Measurements from ENCODE around the gene BPIFB2.
"Not testable (repeated sequence)": the region's sequence is repeated elsewhere in the genome, so short reads cannot be mapped to it uniquely, and the experiment has no call there.

The BPIFB2 gene

DNA sequence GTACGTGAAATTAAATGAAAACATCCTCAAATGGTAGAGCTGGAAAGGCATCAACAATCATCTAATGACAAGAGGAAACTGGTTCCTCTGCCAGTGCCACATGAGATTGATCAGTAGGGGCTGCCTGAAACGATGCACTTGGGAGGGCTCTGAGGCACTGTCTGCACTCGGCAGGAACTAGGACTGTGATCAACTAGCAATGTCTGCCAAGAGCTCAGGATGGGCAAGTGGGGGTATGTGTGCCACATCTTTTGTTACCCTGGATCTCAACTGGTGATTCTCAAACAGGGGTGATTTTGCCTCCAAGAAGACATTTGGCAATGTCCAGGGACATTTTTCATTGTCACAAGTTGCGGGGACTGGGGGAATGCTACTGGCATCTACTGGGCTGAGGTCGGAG is 25.9 kb downstream of the BPIFB2 start:
- H3K9me3 Mint-ChIP-seq = no peaks in the 10 kb centered on the region
- no peaks in the 10 kb centered on the region for H3K4me1 Mint-ChIP-seq (ENCODE audit: low read depth)
- no peak overlapping the region for H3K4me3 Mint-ChIP-seq
- intact Hi-C loops (cut with micrococcal nuclease) = no loop called here
- no peak overlapping the region for H3K27ac Mint-ChIP-seq
- H3K27me3 Mint-ChIP-seq = peaks cover 2% of the 10 kb centered on the region
- no peaks in the 10 kb centered on the region for H3K36me3 Mint-ChIP-seq (ENCODE audit: low read depth)

DNA sequence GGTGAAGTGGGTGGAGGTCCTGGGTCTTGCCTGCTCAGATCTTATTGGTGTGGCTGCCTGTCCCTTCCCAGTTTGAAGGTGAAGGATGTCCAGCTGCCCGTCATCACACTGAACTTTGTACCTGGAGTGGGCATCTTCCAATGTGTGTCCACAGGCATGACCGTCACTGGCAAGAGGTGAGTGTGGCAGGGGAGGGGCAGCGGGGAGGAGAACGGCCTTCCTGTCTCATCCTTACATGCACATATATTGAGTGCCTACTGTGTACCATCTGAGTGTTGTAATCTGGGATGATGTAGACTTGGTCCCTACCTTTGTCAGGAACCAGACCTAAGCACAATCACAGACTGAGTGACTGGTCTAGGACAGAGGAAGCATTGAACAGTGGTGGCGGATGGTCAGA is 26.6 kb downstream of the BPIFB2 start:
- peaks cover 2% of the 10 kb centered on the region for H3K27me3 Mint-ChIP-seq
- no peaks in the 10 kb centered on the region for H3K4me1 Mint-ChIP-seq (ENCODE audit: low read depth)
- no peaks in the 10 kb centered on the region for H3K9me3 Mint-ChIP-seq
- H3K36me3 Mint-ChIP-seq (ENCODE audit: low read depth) = no peaks in the 10 kb centered on the region
- intact Hi-C loops (cut with micrococcal nuclease) = no loop called here
- no peak overlapping the region for H3K27ac Mint-ChIP-seq
- no peak overlapping the region for H3K4me3 Mint-ChIP-seq

DNA sequence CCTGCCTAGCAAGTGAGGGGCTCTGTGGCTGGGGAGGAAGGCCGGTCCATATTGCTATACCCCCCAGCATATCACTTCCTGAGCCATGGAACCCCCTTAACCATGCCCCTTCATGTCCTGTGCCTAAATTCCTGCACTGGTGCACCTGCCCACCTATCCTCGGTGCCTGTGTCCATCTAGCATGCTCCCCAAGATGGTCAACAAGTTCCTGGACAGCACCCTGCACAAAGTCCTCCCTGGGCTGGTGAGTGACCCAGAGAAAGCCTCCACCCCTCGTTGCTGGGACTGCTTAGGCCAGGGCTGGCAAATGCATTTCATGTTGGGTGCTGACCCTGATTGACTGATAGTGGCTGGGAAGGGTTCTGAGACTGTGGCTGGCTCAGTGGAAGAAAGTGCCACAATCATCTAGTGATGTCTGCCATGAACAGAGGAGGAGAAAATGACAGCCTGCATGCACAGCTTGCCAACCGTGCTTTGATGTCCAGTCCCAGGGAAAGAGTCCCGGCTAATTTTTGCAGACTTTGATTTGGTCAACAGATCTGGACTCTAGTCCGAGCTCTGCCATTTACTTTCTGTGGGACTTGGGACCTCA is 27.5 kb downstream of the BPIFB2 start:
- H3K36me3 Mint-ChIP-seq (ENCODE audit: low read depth) = no peaks in the 10 kb centered on the region
- H3K27me3 Mint-ChIP-seq = peaks cover 2% of the 10 kb centered on the region
- no peaks in the 10 kb centered on the region for H3K9me3 Mint-ChIP-seq
- H3K4me1 Mint-ChIP-seq (ENCODE audit: low read depth) = no peaks in the 10 kb centered on the region
- H3K4me3 Mint-ChIP-seq = no peak overlapping the region
- no peak overlapping the region for H3K27ac Mint-ChIP-seq
- intact Hi-C loops (cut with micrococcal nuclease) = no loop called here

DNA sequence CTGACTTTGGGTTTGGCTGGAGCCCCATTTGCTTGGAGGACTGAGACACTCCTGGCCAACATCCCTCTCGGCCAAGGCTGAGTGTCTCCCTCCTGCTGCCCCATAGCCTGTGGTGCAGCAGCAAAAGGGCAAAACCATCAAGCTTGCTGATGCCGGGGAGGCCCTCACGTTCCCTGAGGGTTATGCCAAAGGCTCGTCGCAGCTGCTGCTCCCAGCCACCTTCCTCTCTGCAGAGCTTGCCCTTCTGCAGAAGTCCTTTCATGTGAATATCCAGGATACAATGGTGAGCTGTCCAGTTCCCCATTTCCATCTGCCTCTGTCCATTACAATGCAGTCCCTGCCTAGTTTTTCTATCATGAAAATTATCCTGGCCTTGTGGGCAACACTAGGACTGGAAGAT is 30.0 kb downstream of the BPIFB2 start:
- Mint-ChIP-seq H3K4me1 (ENCODE audit: low read depth) (no peaks in the 10 kb centered on the region), H3K9me3 (no peaks in the 10 kb centered on the region), H3K4me3 (no peak overlapping the region), H3K27me3 (peaks cover 2% of the 10 kb centered on the region), H3K36me3 (ENCODE audit: low read depth) (no peaks in the 10 kb centered on the region), H3K27ac (no peak overlapping the region)
- intact Hi-C loops (cut with micrococcal nuclease) = no loop called here

DNA sequence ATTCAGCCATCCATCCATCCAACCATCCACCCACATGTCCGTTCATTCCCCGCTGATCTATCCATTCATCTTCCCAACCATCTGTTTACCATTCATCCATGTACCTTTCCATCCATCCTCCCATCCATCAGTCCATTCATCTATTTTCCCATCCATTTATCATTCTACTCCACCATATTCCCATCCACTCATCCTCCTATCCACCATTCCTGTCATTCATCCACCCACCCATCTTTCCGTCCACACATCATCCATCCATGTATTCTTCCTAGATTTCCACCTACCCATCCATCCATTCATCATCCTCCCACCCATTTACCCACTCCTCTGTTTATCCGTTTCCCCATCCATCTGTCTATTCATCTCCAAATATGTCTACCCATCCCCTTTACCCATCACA is 30.7 kb downstream of the BPIFB2 start:
- no peaks in the 10 kb centered on the region for H3K27me3 Mint-ChIP-seq
- H3K4me1 Mint-ChIP-seq (ENCODE audit: low read depth) = no peaks in the 10 kb centered on the region
- no peaks in the 10 kb centered on the region for H3K36me3 Mint-ChIP-seq (ENCODE audit: low read depth)
- no peaks in the 10 kb centered on the region for H3K9me3 Mint-ChIP-seq
- H3K4me3 Mint-ChIP-seq = no peak overlapping the region
- H3K27ac Mint-ChIP-seq = no peak overlapping the region
- intact Hi-C loops (cut with micrococcal nuclease) = no loop called here

DNA sequence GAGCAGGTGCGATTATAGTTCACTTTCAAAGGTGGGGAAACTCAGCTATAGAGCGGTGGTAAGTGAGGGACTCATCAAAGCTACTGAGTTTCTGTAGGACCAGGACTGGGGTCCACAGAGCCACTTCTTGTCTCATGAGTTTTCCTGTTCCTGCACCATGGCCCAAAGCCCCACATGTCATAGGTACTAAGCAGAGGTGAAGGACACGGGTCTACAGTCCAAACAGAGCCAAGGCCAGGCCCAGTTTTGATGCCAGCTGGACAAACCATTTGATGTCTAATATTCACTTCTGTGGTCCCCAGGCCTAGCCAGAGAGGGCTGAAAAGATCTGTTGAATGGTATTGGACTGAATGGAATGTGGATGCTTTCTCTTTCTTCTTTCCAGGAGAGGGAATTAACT is 34.9 kb downstream of the BPIFB2 start:
- H3K27me3 Mint-ChIP-seq = no peaks in the 10 kb centered on the region
- peaks cover 28% of the 10 kb centered on the region for H3K9me3 Mint-ChIP-seq
- H3K4me1 Mint-ChIP-seq (ENCODE audit: low read depth) = no peaks in the 10 kb centered on the region
- H3K4me3 Mint-ChIP-seq = no peak overlapping the region
- no peak overlapping the region for H3K27ac Mint-ChIP-seq
- no peaks in the 10 kb centered on the region for H3K36me3 Mint-ChIP-seq (ENCODE audit: low read depth)
- intact Hi-C loops (cut with micrococcal nuclease) = no loop called here

DNA sequence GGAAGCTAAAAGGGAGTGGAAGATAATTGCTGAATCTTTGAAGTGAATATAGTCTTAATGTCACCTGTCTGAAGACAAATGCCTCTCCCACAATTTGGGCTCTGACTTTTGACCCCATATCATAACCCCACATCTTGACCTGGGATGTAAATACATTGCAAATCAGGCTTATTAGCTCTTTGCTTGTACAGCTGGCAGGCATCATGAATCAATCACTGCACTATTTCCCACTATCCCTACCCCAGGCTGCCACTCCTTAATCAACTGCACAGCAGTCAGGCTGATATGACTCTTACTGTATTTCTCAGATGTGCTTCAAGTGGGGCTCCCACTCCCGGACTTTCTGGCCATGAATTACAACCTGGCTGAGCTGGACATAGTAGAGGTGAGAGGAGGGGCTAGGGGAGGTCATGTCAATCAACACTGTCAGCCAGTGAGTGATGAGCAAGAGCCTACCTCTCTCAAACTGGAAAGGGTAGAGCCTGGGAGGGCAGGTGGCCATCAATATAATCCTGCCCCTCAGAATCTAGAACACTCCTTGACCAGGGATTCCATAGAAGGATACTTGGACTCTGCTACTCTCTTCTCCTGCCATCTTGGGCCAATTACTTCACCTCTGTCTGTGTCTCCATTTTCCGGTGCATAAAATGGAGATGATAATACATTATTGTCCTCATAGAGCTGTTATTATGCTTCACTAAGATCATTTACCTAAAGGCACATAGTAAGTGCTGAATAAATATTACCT is 35.7 kb downstream of the BPIFB2 start:
- H3K27me3 Mint-ChIP-seq = no peaks in the 10 kb centered on the region
- H3K4me3 Mint-ChIP-seq = no peak overlapping the region
- no peak overlapping the region for H3K27ac Mint-ChIP-seq
- no peaks in the 10 kb centered on the region for H3K36me3 Mint-ChIP-seq (ENCODE audit: low read depth)
- H3K9me3 Mint-ChIP-seq = peaks cover 28% of the 10 kb centered on the region
- no peaks in the 10 kb centered on the region for H3K4me1 Mint-ChIP-seq (ENCODE audit: low read depth)
- intact Hi-C loops (cut with micrococcal nuclease) = no loop called here

DNA sequence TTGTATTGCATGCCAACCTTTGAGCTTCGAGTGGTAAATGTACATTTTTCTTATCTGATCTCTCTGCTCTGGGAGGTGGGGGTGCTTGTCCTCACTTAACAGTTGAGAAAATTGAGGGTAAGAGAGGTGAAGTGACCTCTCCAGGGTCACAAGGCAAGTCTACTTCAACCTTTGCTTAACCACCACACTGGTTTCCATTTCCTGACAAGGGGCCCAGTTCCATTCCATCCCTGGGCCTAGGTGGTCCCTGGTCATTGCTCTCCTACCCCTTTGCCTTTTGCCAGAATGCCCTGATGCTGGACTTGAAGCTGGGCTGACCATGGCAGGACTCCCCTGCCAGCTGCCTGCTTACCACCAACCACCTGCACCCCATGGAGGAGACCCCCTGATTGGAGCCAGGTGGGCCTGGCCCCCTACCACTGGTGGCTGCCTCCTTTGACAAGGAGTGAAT is 36.3 kb downstream of the BPIFB2 start:
- no peaks in the 10 kb centered on the region for H3K4me1 Mint-ChIP-seq (ENCODE audit: low read depth)
- intact Hi-C loops (cut with micrococcal nuclease) = no loop called here
- peaks cover 28% of the 10 kb centered on the region for H3K9me3 Mint-ChIP-seq
- H3K27ac Mint-ChIP-seq = no peak overlapping the region
- no peaks in the 10 kb centered on the region for H3K36me3 Mint-ChIP-seq (ENCODE audit: low read depth)
- no peaks in the 10 kb centered on the region for H3K27me3 Mint-ChIP-seq
- H3K4me3 Mint-ChIP-seq = no peak overlapping the region

DNA sequence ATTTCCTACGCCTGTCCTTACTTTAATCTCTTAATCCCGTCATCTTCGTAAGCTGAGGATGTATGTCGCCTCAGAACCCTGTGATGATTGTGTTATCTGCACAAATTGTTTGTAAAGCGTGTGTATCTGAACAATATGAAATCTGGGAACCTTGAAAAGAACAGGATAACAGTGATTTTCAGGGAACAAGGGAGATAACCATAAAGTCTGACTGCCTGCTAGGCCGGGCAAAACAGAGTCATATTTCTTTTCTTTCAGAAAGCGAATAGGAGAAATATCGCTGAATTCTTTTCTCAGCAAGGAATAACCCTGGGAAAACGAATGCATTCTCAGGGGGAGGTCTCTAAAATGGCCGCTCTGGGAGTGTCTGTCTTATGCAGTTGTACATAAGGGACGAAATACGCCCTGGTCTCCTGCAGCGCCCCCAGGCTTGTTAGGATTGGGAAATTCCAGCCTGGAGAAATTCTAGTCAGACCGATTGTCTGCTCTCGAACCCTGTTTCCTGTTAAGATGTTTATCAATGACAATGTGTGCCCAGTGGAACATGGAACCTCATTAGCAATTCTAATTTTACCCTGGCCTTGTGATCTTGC is 37.7 kb downstream of the BPIFB2 start:
- H3K4me3 Mint-ChIP-seq = not testable (repeated sequence)
- peaks cover 28% of the 10 kb centered on the region for H3K9me3 Mint-ChIP-seq

DNA sequence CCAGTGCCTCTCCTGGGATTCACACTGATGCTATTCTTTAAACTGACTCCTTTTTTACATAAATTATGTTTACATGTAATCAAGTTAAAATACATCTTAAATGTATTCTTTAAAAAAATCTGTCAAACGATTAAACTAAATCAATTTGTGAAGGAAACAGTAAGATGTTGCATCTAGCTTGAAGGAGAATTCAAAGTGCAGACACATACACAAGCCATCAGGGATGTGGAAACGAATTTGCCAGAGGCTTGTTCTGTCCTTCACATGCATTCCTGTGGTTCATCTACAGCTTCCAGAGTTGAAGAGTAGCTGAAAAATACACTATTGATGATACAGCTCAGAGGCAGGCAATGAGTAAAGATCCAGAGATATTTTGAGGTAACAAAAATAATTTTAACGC is 38.9 kb downstream of the BPIFB2 start:
- Mint-ChIP-seq H3K27me3 (no peaks in the 10 kb centered on the region), H3K4me3 (no peak overlapping the region), H3K9me3 (peaks cover 28% of the 10 kb centered on the region), H3K27ac (no peak overlapping the region), H3K4me1 (ENCODE audit: low read depth) (no peaks in the 10 kb centered on the region), H3K36me3 (ENCODE audit: low read depth) (no peaks in the 10 kb centered on the region)
- intact Hi-C loops (cut with micrococcal nuclease) = no loop called here

More for the DNA sequence above, 37.7 kb downstream of the BPIFB2 start:
- H3K4me1 Mint-ChIP-seq (ENCODE audit: low read depth); H3K27me3 Mint-ChIP-seq; H3K36me3 Mint-ChIP-seq (ENCODE audit: low read depth); intact Hi-C loops (cut with micrococcal nuclease); H3K27ac Mint-ChIP-seq: not testable (repeated sequence)

DNA sequence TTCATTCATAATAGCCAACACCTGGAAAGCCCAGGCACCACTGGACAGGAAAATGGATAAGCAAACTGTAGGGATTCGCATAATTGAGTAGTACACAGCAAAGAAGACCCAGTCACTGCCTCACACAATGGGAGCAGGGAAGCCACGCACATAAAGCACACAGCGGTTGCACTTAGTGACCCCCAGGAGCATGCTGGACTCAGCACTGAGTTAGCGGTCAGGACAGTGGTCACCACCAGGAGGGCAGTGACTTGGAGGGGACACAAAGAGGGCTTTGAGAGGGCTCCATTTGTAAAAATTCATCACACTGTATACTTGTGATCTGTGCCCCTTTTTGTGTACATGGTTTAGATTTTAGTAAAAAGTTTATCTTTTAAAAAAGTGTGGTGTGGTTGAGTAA is 43.8 kb downstream of the BPIFB2 start:
- Mint-ChIP-seq H3K27ac (no peak overlapping the region), H3K9me3 (peaks cover 2% of the 10 kb centered on the region), H3K36me3 (ENCODE audit: low read depth) (no peaks in the 10 kb centered on the region), H3K4me1 (ENCODE audit: low read depth) (no peaks in the 10 kb centered on the region), H3K4me3 (no peak overlapping the region), H3K27me3 (no peaks in the 10 kb centered on the region)
- intact Hi-C loops (cut with micrococcal nuclease) = no loop called here

DNA sequence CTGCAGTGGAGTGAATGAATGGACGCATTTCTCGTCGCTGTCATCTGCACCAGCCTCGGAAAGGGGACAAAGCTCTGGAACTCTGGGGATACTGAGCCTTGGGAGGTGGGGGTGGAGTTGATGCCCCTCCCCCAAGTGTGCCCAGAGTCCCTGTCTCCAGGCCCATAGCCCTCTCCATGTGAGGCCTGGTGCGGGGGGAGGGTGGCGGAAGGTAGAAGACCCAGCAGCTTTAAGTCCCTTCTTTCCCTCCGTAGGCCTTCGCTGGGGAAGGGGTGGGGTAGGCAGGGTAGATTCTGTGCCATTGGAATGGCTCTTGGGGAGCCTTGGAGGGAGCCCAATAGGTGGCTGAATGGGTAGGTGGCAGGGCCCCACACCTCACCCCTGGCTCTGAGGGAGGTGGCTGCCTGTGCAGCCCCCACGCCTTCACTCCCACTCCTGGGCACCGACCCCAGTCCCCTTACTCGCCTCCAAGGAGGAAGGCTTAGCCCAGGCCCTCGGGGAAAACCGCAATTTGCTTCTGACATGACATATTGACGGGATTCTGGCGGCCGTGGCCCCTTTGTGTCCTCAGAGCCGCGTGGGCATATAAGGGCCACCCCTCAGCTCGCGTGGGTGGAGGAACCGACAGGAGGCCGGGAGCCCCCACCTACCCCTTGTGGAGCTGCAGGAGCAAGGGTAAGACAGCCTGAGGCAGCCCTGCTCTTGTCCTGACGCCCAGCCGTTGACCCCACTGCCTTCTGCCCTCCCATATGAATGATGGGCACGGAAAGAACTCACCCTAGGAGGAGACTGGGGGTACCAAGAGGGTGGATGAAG is 46.0 kb downstream of the BPIFB2 start, which contains the start of gene BPIFB3:
TSS of gene BPIFB3 (plus strand) at position 613 of the 816 bp plus-strand sequence. CDS start 1,533 bp downstream, outside the sequence.
- Mint-ChIP-seq H3K36me3 (ENCODE audit: low read depth) (no peaks in the 10 kb centered on the region), H3K4me3 (no peak within 1 kb of the TSS), H3K4me1 (ENCODE audit: low read depth) (no peaks in the 10 kb centered on the region), H3K27ac (no peak within 1 kb of the TSS), H3K9me3 (no peaks in the 10 kb centered on the region), H3K27me3 (no peaks in the 10 kb centered on the region)
- intact Hi-C loops (cut with micrococcal nuclease) = no loop called here

DNA sequence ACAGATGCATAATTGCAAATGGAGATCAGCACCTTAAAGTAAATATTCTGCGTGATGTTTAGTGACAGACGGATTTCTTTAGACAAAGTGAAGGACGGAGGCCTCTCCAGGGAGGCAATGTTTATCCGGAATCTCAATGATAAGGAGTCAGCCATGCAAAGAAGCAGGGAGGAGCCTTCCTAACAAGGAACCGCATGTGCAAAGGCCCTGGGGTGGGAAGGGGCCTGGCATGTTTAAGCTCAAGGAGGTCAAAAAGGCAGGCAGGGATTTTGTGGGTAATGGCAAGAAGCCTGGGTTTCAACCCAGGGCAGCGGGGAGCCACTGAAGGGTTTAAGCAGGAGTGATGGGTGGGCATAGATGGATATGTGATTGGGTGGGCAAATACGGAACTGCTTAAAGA is 46.9 kb downstream of the BPIFB2 start:
- Mint-ChIP-seq H3K27me3 (no peaks in the 10 kb centered on the region), H3K9me3 (no peaks in the 10 kb centered on the region), H3K27ac (no peak overlapping the region), H3K36me3 (ENCODE audit: low read depth) (no peaks in the 10 kb centered on the region), H3K4me1 (ENCODE audit: low read depth) (no peaks in the 10 kb centered on the region), H3K4me3 (no peak overlapping the region)
- intact Hi-C loops (cut with micrococcal nuclease) = no loop called here

DNA sequence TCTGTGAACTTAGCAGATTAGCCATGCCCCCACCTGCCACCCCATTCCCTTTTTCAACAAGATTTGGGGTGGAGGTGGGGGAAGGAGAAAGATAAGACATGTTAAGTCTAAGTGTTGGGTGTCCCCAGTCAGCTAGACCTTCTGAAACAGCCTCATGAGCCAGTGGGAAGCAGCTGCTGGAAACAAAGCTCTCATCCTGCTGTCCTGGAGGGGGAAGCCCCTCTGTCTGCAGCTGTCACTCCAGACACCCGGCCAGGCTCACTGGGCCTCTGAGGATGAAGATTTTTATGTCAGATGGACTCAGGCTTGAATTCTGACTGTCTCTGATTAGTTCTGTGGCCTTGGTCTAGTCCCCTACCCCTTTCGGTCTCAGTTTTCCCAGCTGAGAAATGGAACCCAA is 47.3 kb downstream of the BPIFB2 start:
- Mint-ChIP-seq H3K36me3 (ENCODE audit: low read depth) (no peaks in the 10 kb centered on the region), H3K27ac (no peak overlapping the region), H3K27me3 (no peaks in the 10 kb centered on the region), H3K4me1 (ENCODE audit: low read depth) (no peaks in the 10 kb centered on the region), H3K4me3 (no peak overlapping the region), H3K9me3 (no peaks in the 10 kb centered on the region)
- intact Hi-C loops (cut with micrococcal nuclease) = no loop called here
